NCI-H524 (cell line): ENCODE data around the gene PRDM4.
A peak's percentile ranks its signal among the peaks of the same experiment; 100 is the strongest.
"Not testable (repeated sequence)": the region's sequence is repeated elsewhere in the genome, so short reads cannot be mapped to it uniquely, and the experiment has no call there.

Source experiments
- DNase-seq, 2 experiments: peaks; one replicate each; lab custom pipeline; 2025; lab: John Stamatoyannopoulos, UW

Gene PRDM4

DNA sequence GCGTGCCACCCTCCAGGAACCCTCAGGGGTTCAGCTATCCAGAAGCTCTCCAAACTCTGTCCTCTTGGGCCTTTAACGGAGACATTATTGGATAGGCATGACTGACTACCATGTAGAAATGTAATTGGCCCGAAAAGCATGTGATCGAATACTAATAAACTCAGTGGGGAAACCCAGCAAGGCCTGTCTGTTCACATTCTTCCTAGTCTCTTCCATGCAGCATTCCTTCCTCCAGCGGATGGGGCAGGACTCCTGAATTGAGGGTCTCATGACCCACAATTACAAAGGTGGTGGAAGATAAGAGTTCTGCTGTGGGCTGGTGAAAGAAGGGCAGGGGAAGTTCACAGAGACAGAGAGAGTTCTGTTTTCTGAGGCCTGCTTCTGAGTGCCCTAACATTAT is 6.5 kb upstream of the PRDM4 start:
- DNase-seq, result no peak

DNA sequence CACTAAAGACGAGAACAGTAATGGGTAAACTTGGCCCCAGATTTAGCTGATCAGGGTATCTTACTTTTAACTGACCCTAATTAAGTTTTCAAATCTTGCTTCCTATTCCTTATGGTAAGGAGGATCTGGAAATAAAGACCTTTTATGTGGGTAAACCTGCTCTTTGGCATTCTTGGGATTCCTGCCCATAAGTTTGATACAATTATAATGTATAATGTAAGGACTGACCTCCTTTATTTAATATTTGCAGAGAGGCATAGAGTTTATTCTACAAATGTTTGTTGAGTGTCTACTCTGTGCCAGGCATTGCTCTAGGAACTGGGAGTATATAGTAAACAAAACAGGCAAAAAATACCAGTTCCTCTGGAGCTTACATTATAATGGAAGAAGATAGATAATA is 4.4 kb upstream of the PRDM4 start:
- DNase-seq, result no peak

DNA sequence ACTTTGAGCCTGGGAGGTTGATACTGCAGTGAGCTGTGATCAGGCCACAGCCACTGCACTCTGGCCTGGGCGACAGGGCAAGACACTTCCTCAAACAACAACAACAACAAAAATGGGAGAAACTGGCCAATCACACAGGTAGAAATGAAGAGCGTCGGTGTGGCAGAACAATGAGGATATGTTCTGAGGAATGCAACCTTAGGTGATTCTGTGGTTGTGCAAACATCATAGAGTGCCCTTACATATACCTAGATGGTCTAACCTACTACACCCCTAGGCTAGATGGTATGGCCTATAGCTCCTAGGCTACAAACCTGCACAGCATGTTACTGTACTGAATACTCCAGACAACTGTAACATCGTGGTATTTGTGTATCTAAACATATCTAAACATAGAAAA is 3.7 kb upstream of the PRDM4 start:
- no peak for DNase-seq

DNA sequence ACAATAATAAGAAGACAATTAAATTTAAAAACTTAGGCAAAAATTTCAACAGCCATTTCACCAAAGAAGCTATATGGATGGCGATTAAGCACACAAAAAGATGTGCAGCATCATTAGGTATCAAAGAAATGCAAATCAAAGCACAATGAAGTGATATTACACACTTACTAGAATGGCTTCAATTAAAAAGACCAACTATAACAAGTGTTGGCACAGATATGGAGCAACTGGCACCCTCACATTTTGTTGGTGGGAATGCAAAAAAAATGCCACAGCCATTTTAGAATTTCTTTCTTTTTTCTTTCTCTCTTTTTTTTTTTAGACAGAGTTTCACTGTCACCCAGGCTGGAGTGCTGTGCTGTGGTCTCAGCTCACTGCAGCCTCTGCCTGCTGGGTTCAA is 1.9 kb upstream of the PRDM4 start:
- DNase-seq, result no peak

DNA sequence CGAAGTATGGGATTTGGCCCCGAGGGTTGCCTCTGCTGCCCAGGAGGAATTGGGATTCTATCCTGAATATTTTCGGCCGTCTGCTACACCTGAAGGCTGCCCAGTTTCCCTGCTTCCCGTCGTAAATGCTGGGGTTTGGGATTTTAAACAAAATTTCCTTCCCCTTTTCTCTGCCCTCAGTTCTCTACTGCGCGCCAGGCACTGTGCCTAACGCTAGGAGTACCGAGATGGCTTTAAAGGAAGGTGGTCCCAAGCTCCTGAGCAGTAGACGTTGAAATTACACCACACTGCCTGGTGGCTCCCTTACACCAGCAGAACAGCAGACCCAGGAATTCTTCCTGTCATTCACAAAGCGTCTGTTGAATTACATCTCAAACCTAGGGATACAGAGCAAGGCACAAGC is 566 bp upstream of the PRDM4 start:
- peak in 1 of 2 experiments; percentile 34 for DNase-seq

DNA sequence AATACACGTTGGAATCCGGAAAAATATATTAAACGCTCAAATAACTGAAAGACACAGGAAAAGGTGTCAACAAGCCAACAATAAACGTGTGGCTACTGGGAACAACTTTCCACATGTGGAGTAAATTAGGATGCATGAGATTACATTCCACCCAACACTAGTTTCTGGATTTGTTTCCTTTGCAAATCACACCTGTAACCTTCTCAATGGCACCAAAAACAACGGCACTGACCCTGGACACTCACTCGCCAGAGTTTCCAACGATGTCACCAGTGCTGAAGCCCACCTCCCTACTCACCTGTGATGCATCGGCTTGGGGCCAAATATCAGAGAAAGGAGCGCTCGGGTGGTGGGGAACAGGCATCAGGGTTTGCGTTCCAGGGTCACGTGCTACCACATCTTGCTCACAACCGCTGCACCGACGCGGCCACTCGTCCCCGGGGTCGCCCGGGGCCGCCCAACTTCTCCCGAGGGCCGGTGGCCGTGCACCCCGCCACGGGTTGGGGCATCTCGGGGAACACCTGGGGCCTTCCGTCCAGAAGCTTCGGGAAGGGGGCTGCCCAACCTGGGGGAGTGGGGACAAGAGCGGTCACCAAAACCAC is 629 bp downstream of the PRDM4 start:
- DNase-seq, result peak in 1 of 2 experiments; percentile 27

- DNase-seq, result no peak
These were observed 1.5 kb downstream of the PRDM4 start for GRCh38 chr12:107759410-107759809.

DNA sequence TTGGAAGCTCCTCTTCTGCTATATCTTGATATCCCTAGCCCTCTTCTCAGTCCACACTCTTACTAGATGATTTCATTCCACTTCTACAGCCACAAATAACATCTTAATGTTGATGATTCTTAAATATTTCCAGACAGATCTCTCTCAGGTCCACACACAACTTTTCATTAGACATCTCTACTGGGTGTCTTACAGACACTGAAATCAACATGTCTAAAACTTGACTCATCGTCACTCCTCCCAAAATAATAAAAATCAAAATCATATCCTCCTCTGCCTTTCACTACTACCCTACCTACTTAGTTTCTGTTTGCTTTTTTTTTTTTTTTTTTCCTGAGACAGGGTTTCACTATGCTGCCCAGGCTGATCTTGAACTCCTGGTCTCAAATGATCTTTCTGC is 11.9 kb downstream of the PRDM4 start:
- no peak for DNase-seq

DNA sequence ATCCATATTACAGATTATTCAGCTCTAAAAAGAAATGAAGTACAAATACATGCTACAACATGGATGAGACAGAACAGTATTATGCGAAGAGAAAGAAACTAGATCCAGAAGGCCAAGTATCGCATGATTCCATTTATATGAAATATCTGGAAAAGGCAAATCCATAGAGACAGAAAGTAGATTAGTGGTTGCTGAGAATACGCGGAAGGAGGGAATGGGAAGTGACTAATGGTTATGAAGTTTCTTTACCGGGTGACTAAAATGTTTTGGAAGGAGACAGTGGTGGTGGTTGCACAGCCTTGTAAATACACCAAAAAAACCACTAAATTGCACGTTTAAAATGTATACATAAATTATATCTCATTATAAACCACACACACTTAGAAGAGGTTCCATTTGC is 12.5 kb downstream of the PRDM4 start:
- no peak for DNase-seq

DNA sequence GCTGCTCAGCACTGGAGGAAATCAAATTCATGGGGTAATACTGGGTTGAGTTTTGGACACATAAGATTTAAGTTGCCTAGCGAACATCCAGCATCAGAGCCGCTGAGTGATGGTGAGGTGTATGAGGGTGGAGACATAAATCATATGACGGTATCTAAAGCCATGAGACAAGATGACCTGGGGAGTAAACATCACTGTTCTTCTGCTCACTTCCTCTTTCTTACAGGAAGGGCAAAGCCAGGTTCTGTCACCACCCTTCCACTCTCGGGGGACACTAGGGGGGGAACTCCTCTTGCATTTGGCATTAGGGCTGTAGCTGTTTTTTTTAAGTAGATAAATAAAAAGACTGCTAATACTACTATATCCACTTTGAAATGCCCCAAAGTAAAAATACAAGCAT is 24.0 kb downstream of the PRDM4 start:
- no peak for DNase-seq

DNA sequence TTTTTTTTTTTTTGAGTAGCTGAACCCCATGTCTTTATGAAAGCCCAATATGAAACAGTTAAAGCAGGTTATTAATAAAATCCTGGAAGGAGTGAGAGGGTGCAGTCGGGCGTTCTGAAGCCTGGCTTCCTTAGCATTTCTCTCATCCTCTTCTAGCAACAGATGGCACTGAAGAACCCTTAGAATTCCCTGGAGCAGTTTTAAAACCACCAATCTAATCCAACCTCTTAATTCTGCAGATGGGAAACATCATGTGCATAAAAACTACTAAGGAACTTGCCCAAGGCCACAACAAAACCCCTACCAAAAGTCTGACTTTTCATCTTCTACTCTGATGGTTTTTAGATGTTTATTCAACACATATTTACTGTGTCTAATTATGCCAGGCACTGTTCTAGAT is 25.2 kb downstream of the PRDM4 start:
- DNase-seq, result peak; percentile 77 to 81

DNA sequence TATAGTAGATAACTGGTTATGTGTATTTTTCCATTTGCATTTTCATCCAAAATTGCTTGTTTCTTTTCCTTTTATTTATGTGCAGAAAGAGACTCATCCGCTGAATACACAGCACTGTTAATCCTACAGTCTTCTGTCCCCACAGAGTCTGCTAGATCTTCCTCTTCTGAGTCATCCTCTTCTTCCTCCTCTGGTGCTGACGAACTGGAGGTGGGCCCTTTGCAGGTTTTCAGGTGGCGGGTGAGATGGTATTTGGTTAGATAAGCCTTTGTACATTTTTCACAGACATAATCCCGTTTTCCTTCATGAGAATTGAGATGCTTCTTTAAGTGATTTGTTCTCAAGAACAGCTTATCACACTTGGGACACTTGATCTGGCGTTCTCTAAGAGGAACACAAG is 26.8 kb downstream of the PRDM4 start:
- peak in 1 of 2 experiments; percentile 10 for DNase-seq

DNA sequence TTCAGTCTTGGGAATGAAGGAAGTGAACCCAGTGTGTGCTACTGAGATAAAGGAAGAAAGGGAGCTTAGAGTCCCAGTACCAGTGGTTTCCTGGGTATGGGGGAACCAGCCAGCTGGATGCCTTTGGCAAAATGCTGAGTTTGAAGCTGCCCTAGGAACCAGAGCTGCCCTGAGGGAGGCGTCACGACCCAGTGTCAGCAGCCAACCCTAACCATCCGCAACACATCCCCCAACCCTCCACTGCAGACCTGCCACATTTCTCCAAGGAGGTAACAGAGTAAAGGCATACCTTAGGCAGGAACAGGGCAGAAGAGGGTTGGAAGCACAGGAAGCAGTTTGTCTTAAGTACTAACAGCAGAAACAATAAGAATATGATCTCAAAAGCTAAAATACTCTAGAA is 28.6 kb downstream of the PRDM4 start:
- DNase-seq, result no peak

GRCh38 chr12:107731366-107731765 is 29.6 kb downstream of the PRDM4 start:
- DNase-seq, result no peak

GRCh38 chr12:107730618-107731341 is 30.2 kb downstream of the PRDM4 start:
- no peak for DNase-seq

DNA sequence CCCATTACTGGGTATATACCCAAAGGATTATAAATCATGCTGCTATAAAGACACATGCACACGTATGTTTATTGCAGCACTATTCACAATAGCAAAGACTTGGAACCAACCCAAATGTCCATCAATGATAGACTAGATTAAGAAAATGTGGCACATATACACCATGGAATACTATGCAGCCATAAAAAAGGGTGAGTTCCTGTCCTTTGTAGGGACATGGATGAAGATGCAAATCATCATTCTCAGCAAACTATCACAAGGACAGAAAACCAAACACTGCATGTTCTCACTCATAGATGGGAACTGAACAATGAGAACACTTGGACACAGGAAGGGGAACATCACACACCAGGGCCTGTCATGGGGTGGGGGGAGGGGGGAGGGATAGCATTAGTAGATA is 33.2 kb downstream of the PRDM4 start:
- DNase-seq, result not testable (repeated sequence)

DNA sequence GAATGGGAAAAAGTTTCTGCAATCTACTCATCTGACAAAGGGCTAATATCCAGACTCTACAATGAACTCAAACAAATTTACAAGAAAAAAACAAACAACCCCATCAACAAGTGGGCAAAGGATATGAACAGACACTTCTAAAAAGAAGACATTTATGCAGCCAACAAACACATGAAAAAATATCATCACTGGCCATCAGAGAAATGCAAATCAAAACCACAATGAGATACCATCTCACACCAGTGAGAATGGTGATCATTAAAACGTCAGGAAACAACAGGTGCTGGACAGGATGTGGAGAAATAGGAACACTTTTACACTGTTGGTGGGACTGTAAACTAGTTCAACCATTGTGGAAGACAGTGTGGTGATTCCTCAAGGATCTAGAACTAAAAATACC is 33.6 kb downstream of the PRDM4 start:
- DNase-seq, result not testable (repeated sequence)

DNA sequence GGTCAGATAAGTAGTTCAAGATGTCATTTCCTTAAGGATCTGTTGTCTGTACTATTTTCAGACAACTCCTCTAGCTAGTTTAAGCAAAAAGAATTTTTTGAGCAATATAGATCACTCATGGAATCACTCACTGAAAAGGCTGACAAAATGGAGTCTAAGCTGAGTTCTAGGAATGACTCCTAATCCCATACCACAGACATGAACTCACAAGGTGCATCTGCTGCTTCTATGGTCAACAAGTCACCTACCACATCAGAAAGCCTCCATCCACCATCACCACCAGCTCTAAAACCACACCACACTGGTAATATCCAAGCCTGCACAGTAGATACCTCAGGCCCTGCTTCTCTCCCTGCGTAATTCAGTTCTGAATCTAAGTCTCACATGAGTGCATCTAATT is 42.3 kb downstream of the PRDM4 start:
- DNase-seq, result no peak

GRCh38 chr12:107715780-107716179 is 45.2 kb downstream of the PRDM4 start:
- DNase-seq, result no peak

GRCh38 chr12:107705522-107705921 is 55.4 kb downstream of the PRDM4 start:
- DNase-seq, result not testable (repeated sequence)

DNA sequence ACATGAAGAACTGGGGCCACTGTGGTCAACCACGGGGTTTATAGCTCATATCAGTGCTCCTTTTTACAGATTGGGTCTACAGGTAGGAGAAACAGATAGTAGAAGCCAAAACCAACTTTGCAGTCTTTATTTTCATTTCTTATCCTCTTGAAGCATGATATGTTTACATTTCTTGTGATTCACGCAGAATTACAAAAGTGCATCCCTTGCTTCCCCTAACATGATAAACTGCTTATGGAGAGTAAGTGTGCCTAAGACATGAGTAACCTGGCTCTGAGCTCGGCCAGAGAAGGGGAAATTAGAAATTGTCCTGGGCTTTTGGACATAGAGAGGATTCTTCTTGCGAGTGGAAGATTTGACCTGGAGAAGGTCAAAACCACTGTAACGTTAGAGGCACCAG is 56.9 kb downstream of the PRDM4 start:
- no peak for DNase-seq

DNA sequence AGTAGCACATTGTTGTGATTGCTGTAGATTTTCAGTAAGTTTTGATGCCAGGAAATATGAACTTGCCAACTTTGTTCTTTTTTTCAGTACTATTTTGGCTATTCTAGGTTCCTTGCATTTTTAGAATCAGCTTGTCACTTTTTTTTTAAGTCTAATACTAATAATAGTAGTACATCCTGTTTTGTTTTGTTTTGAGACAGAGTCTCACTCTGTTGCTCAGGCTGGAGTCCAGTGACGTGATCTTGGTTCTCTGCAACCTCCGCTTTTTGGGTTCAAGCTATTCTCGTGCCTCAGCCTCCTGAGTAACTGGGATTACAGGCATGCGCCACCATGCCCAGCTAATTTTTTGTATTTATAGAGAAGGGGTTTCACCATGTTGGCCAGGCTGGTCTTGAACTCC is 58.8 kb downstream of the PRDM4 start:
- no peak for DNase-seq

GRCh38 chr12:107695772-107696171 is 65.2 kb downstream of the PRDM4 start:
- peak in 1 of 2 experiments; percentile 3 for DNase-seq
